ENCODE data around the gene EPB42.
"Not testable (repeated sequence)": the region's sequence is repeated elsewhere in the genome, so short reads cannot be mapped to it uniquely, and the experiment has no call there.

Gene EPB42

DNA sequence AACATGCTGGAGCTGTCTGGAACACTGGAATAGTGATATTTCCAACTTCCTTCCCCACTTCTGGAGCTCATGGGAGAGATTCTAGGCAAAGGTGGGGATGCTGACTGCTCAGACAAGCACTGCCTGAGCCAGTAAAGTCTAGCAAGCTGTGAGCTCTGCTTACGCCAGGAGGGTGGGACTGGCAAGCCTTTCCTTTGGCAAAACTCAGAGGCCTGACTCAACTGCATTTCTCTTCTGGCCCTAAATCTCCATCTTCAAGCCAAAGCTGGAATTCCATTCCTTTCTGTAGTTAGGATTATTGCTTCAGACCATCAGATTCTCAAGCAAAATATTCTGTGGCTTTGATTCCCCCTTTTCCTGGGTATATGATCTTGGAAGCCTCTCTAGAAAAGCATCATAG lies 20.3 kb upstream of the EPB42 start:
- no peak for DNase-seq (ENCODE audit: low read depth)

DNA sequence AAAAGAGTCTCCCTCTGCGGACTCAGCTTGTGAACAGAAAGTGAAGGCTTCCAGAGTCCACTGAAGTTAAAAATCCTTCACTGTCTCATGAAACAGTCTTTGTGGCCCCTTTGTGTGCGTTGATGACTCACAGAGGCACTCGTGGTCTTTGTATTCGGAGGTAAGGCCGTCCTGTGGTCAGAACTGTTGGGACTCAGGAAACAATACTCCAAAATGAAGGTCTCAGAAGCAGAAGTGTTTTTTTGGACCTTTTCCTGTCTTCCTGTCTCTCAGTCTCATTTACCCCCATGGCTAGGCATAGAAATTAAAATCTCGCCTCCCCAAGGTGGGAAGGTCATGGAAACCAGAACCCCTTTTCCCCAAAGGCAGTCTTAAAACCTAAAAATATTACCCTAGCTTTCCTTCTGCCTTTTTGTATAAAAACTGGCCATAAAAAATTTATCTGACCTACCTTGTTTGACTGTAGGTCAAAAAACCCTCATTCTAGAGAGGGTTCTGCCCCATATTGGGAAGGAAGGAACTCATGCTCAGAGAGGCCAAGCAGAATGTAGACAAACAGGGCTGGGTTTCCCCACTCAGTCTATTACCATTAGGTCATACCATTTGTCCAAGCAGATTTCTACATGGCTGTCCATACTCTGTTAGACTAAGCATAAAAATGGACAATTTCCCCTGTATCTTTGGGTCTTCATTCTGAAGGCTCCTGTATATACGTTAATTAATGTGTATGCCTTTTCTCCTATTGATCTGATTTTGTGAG lies 19.1 kb upstream of the EPB42 start:
- no peak for DNase-seq (ENCODE audit: low read depth)

DNA sequence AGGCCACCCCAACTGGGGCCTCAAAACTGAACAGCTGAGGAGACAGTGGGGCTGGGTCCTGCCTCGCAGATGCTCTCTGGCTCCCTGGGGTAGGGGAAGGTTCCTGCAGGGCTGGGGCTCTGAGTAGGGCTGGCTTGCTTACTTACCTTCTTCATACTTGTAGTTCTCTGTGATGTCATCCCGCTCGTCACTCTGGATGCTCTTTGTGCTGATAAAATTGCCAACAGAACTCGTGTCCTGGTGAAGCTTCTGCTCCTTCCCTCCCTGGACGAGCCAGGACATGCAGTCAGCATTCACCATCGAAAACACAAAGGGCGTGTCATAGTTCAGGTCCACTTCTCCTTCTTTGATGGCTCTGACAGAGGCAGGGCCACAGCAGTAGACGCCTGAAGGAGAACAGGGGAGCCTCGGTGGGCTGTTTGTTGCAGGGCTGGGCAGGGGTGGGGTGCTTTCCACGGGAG lies 17.9 kb upstream of the EPB42 start:
- no peak for DNase-seq (ENCODE audit: low read depth)

DNA sequence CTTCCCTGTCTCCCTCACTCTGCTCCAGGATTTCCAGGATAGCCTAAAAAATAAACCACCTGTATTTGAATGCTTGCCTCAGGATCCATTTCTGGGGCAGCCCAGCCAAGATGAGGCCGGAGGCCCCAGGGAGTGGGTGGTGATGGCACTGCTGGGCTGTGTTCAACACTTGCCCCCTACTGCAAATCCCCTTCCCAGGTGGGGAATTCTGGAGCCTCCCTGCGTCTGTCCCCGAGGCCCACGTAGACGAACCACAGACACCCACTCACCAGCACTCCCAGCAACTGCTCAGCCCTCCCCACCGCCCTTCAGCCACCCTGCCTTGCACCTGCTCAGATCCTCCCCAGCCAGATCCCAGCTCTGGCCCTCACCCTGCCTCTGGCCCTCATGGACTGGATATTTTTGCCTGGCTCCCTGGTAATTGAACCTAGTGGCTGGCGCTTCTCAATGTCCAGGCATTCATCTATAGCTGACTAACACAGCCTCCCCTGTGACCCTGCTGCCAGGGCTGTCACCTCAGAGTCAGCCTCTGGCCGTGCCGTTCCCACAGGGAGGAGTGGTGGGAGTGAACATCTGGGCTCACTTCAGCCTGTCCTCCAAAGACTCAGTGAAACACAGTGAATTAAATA lies 17.1 kb upstream of the EPB42 start:
- DNase-seq (ENCODE audit: low read depth) = no peak

DNA sequence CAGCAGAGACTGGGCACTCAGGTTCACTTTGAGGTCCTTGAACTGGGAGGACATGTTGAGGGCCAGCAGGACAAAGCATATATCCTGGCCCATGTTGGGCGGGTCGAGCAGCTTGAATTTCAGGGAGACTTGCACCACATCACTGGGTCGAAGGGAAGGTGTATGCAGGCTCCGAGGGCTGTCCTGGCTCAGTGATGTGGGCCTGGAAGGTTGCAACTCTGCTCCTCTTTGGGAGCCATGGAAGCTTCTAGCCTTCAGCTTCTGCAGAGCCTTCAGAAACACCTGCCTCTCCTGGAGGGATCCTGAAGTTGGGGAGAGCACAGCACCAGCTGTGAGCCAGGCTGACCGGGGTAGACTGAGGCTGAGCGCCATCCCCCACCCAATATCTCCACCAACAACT lies 14.7 kb upstream of the EPB42 start:
- no peak for DNase-seq (ENCODE audit: low read depth)

DNA sequence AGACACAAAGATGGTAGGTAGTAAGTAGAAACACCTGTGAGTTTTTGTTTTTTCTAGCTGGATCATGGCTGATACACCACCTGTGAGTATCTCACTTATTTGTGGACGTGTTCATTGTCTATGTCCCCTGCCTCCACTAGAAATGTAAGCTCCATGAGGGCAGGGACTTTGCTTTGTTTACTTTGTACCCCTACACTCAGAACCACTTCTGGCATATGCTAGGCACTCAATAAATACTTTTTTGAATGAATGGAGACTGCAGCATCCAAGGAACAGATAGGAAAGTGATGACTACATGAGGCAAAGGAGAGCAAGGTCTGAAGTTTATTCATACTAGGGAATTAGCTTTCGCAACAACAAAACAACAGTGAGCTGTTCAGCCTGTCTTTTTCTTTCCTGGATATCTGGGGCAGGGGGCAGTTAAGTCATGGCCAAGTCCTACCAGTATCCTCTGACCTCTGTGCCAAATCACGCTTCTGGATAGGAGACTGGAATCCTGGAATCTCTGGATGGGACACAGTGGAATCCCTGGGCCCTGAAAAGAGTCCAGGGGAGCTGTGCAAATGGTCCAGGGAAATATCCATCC lies 11.6 kb upstream of the EPB42 start:
- no peak for DNase-seq (ENCODE audit: low read depth)

DNA sequence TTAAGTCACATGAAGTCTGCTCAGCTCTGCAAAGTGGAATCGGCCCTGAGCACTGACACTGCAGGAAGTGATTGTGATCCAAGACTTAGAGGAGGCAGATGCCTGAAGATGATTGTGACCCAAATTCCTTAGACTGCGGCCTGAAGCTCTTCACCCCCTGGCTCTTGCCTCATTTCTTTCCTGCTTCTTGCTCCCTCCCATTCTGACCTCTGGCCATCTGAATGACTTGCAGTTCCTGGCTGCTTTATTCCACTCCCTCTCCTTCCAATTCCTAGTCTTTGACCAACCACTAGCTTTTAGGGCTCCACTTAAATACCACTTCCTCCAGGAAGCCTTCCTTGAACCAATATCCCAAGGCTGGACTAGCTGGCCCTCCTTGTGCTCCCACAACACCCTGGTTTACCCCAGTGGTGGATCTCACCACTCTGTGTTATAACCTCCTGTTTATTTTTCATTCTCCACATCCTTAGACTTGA lies 9.9 kb upstream of the EPB42 start:
- no peak for DNase-seq (ENCODE audit: low read depth)

DNA sequence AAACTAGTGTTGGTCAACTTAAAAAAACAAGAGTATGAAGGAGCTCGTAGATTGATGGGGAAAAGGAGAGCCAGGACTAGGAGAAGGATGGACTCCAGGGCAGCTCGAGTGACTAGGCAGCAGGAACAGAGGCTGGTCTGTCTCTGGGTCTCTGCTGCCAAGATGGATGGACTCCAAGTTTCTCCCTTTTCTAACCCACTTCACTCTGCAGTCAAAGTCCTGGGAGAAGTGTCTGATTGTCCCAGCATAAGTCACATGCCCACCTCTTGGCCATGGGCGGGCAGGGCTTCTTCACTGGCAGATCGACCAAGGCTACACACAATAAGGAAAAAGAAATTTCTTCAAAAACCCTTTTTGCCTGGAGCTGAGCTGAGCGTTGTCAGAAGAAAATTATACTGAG lies 9.2 kb upstream of the EPB42 start:
- no peak for DNase-seq (ENCODE audit: low read depth)

DNA sequence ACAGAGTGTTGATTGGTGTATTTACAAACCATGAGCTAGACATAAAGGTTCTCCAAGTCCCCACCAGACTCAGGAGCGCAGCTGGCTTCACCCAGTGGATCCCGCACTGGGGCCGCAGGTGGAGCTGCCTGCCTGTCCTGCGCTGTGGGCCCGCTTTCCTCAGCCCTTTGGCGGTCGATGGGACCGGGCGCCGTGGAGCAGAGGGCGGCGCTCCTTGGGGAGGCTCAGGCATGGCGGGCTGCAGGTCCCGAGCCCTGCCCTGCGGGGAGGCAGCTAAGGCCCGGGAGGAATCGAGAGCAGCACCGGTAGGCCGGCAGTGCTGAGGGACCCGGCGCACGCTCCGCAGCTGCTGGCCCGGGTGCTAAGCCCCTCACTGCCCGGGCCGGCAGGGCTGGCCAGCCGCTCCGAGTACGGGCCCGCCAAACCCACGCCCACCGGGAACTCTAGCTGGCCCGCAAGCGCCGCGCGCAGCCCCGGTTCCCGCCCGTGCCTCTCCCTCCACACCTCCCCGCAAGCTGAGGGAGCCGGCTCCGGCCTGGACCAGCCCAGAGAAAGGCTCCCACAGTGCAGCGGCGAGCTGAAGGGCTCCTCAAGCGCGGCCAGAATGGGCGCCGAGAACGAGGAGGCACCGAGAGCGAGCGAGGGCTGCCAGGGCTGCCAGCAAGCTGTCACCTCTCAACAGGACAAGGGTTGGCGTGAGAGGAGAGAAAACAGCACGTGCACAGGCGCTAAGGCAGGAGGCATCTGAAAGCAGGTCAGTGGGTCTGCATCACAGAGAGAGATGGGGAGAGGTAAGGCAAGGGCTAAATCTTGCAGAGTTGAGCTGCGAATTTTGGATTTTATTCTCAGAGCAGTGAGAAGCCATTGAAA lies 5.9 kb upstream of the EPB42 start:
- no peak for DNase-seq (ENCODE audit: low read depth)

DNA sequence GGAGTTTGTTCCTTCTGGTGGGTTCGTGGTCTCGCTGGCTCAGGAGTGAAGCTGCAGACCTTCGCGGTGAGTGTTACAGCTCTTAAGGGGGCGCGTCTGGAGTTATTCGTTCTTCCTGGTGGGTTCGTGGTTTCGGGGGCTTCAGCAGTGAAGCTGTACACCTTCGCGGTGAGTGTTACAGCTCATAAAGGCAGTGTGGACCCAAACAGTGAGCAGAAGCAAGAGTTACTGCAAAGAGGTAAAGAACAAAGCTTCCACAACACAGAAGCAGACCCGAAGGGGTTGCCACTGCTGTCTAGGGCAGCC lies 5.1 kb upstream of the EPB42 start:
- not testable (repeated sequence) for DNase-seq (ENCODE audit: low read depth)

DNA sequence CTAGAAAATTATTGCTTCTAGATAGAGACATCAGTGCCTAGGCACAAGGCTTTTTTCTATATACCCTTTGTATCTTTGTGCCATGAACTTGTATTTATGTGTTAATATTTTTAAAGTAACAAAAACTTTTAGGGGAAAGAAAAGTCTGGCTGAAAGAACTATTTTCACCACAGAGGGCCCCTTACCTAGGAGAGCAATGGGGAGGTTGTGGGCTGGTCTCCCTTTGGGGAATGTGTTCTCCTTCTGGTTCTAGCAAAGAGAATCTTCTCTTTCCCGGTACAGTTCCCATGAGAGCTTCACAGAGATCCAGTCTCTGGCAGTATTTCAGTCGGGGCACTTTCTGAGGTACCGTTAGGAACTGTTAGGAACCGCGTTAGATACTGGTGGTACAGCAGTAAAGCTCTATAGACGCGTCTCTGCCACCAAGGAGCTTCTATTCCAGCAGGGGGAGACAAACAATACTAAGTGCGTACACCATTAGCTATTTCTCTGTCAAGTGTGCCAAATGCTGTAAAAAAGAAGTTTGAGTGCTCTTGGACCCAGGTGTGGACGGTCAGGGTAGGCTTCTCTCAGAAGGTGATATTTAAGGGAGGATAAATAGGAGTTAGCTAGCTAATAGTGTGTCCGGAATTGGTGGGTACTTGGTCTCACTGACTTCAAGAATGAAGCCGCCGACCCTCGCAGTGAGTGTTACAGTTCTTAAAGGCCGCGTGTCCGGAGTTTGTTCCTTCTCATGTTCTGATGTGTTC lies 4.6 kb upstream of the EPB42 start:
- no peak for DNase-seq (ENCODE audit: low read depth)

DNA sequence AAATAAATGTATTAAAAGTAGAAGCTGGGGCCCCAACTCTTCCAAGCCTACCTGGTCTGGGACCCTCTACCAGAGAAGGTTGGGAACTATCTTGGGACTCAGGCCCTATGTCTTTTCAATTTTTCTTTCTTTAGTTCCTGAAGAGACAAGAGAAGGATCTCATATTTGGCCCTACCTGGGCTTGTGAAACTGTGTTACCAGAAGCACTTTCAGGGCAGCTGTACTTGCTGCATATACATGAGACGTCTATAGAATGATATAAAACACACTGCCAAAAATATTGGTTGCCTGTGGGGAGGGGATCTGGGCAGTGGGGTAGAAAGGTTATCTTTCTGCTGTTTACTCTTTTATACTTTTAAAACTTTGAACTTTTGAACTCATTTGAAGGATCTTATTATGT lies 604 bp upstream of the EPB42 start:
- no peak for DNase-seq (ENCODE audit: low read depth)

DNA sequence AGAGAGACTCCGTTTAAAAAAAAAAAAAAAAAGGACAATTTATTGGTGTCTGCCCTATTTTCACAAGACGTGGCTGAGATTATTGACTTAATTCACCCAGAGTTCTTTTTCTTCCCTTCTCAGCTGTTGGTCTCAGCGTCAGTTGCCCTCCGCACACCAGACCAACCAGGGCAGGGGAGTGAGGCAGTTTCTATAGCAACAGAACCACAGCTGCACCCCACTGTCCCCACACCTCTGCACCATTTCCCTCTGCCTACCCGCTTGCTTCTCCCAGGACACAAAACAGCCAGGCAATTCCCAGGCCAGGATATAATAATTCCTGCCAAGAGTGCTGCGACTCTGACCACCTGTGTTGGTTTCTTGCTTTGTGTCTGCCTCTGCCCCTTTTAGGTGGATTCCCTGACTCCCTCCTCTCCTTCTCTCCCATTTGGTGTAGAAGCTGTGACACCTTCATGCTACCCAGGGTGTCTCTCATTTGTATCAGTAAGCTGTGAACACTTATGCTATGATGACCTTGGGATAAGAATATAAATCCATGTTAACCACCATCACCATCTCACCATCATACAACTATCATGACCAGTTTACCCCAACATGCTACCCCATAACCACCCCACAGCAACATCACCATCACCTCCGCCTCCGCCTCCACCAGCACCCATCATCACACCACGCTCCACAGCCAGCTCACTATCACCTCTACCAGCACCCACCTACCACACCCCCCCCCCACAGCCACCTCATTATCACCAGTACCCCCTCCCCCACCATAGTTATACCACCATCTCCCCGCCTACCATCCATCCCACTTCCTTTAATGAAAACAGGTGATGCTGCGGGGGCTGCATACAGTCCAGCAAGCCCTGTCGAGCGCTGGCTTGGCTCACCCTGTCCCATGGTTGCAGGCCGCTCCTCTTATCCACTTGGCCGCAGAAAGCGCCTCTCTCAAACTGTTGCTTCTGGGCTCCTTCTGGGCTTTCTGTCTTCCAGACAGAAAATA lies 589 bp downstream of the EPB42 start:
- no peak for DNase-seq (ENCODE audit: low read depth)

DNA sequence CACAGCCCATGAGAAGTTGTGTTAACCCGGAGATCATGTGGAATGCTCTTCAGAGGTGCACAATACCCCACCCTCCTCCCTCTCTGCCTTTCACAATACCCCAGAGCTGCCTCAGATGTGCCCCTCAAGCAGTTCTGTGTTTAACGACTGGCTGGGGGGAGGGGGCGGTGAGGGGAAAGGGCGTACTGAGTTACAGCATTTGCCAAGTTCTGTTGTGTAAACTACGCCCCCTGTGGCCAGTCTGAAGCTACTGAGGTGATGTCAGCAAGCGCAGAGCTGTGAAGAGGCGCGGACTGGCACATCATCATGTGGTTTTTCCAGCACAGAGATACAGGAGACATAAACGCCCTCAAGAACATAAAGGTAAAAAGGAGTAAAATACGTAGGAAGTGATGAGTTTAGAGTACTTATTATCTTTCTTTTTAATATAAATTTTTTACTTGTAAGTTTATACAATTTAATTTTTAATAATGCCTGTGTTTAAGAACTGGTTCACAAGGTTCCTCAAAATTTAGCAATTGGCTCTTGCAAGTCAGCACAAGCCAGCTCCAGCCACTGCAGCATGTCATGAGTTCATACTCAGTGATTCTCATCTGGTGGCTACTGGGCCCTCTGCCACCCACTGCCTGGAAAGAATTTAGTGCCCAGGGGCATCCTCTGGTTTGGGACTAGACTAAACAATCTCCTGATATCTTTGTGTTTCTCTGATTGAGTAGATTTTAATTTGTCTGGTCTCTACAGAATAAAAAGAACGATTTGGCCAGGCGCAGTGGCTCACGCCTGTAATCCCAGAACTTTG lies 1.7 kb downstream of the EPB42 start:
- no peak for DNase-seq (ENCODE audit: low read depth)

DNA sequence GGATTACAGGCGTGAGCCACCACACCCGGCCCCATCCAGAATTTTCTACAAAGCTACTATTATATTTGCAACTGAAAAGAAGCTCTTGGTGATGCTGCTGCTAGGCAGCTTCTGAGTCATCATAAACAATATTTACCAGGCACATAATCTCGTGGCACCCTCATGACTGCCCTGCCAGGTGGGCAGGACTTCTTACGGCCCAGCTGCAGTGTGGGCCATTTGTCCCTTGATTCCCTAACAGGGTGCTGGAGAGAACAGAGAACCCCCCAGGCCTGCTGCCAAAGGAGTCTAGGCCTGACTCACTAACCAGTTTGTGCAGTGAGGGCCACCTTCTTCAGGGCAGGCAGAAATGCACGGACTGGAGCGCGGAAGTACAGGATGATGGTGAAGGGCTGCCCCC lies 4.9 kb downstream of the EPB42 start:
- no peak for DNase-seq (ENCODE audit: low read depth)

DNA sequence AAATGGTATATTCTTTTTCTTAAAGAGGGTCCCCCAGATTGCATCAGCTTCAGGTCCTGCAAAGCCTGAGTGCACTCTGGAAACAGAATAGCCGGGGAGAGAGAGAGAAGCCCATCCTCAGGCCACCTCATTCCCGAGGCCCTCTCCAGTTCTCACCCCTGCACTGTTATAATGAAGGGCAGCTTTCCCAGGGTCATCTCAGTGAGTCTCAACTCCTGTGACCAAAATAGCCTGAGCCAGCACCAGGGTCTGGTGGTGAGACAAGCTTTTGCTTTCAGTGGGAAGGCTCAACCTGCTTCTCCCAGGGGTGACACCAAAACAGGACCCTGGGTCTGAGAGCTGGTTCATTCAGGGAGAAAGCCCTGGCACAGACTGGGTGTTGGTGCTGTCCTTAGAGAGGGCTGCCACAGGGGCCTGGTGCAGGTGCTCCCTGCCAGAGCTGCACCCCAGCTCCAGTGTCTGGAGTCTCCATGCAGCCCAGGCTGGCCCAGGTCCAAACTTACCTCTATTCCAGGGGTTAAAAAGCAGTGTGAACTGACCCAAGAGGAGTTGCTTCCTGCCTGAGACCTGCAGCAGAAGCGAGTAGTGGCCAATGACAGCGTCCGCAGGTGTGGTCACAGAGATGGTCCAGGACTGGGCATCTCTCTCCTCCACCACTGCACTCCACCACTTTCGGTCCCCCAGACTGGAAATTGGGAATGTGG lies 6.1 kb downstream of the EPB42 start:
- no peak for DNase-seq (ENCODE audit: low read depth)

DNA sequence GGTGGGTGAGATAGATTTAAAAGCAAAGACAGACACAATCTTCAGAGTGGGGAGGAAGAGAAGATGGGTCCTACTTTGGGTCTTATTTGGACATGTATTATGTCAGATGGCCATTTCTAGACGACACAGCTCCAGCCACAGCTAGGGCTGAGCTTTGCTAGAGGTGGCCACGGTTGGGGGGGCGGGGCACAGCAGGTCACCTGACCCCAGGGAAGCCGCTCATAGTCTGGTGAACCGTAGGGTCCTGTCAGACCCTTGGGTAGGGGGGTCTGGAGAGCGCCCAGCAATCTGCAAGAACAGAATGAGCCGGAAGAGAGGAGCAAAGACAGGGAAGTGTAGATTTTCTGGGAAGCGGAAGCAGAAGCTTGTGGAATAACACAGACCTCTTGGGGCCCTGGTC lies 6.6 kb downstream of the EPB42 start:
- no peak for DNase-seq (ENCODE audit: low read depth)

DNA sequence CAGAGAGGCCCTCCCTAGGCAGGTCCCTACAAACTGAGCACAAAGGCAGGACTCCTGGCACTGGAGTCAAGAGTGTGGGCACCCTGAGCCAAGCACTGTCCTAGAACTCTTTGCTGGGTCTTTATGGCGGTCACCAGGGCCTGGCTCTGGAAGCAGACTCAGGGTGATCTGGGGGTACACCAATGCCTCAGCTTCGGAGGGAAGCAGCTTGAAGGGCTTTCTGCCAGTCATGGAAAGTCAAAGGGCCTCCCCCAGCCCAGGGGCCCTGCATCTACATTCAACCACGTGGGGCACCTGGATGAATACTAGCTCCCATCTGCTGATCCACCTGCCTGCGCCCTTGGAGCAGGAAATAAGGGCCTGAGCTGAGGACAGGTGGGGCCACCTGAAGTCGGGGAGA lies 7.4 kb downstream of the EPB42 start:
- no peak for DNase-seq (ENCODE audit: low read depth)

DNA sequence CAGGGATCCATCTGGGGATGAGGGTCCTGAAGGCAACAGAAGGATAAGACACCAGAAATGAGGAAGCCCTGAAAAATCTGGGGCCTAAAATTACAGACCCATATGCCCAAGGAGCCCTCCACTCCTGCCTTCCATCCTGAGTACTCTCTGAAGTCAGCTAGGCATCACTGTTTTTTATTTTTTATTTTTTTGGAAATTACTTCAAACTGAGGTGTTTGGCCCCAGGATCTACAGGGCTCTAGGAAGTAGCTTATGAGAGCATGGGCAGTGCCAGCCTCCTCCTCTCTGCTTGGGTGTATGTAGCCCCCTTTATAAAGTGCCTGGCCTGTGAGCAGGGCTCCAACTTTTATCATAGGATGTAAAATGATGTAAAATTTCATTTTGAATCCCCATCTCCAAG lies 7.9 kb downstream of the EPB42 start:
- DNase-seq (ENCODE audit: low read depth) = no peak

All from stimulated activated CD8-positive, alpha-beta memory T cell treated with anti-CD3 and anti-CD28 coated beads, Interleukin-4, amount 100 ng/mL, for 24 hours (primary cell).